VCaP (cell line): Measurements from ENCODE around the gene C4orf50.

Experiments
- H3K27ac ChIP-seq: fragments of 450-650 bp; 2 replicates; pipeline ENCODE4 v1.5.1; 2017
- CTCF ChIP-seq: fragments of 450-650 bp; conservative IDR thresholded peaks from 2 replicates; pipeline ENCODE4 v1.5.1; 2017; ENCODE audit warnings: mild to moderate bottlenecking, moderate library complexity

Gene C4orf50

GRCh38 chr4:5852523-5853202, 165.6 kb downstream of the C4orf50 start:
- TF ChIP-seq CTCF, result no peak
- no peak overlapping the region for H3K27ac ChIP-seq

DNA sequence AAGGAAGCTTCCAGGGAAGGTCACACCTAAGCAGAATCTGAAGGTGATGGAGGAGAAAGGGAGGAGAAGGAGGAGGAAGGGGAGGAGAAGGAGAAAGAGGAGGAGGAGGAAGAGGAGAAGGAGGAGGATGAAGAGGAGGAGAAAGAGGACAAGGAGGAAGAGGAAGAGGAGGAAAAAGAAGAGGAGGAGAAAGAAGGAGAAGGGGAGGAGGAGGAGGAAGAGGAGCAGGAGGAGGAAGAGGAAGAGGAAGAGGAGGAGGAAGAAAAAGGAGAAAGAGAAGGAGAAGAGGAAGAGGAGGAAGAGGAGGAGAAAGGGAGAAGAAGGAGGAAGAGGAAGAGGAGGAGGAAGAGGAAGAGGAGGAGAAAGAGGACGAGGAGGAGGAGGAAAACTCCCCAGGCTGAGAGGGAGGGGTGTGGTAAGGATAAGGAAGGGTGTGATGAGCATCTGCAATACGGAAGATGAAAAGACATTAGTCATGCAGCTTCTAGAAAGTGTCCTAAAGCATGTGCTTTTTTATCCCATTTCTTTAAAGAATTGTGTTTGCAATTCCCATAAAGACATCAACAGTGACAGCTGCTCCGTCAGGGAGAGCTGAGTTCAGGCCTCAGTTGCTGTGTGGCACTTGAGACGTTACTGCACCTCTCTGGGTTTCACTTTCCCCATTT, 166.5 kb downstream of the C4orf50 start:
- no peak for TF ChIP-seq CTCF
- no peak overlapping the region for H3K27ac ChIP-seq
